CD4-positive, alpha-beta T cell (primary cell): ENCODE data around the gene SSNA1. TPM values are rescaled to one million over a fixed set of nuclear protein-coding genes. Genes with fewer than 3 reads are reported as not detected.

Experiments
- ATAC-seq: fragments of 200-7000 bp; cut with Tn5 transposase; one replicate; pipeline ENCODE4 v1.10.0; 2022; ENCODE audit warnings: mild to moderate bottlenecking; ENCODE audit not compliant: poor library complexity
- CTCF ChIA-PET: fragments of 350-600 bp; sonication (Branson Sonifier 250); formaldehyde crosslinking; loops from one replicate; lab custom pipeline; 2021; ENCODE audit warnings: antibody characterized with exemption, inconsistent platforms; lab: Charles Lee
- POLR2A ChIA-PET: fragments of 350-600 bp; sonication (Branson Sonifier 250); formaldehyde crosslinking; loops from one replicate; lab custom pipeline; 2021; ENCODE audit warnings: antibody characterized with exemption, inconsistent platforms; lab: Charles Lee
- DNase-seq, 14 experiments: peaks; one replicate each; pipeline ENCODE4 v3.0.0-alpha.2; 2013 to 2020; ENCODE audit warnings: mixed read lengths in 2 of 14
- H3K27ac ChIP-seq, 2 donors: one replicate each; pipeline versions ENCODE4 v1.5.1 to v1.7.0; 2013; ENCODE audit warnings: low read length in 2 of 2, low read depth in 1 of 2, mild to moderate bottlenecking in 1 of 2
- H3K27me3 ChIP-seq, 2 experiments: 1 replicate in 1 of 2; 2 replicates in 1 of 2; pipeline versions ENCODE4 v1.6.1 to v1.7.0; 2013; ENCODE audit warnings: low read length in 2 of 2, control low read depth in 1 of 2, mild to moderate bottlenecking in 1 of 2, moderate library complexity in 1 of 2; ENCODE audit not compliant: insufficient read depth in 2 of 2, control insufficient read depth in 1 of 2
- H3K36me3 ChIP-seq: one replicate; pipeline ENCODE4 v1.6.1; 2013; ENCODE audit warnings: low read length, control low read depth; ENCODE audit not compliant: insufficient read depth
- H3K4me1 ChIP-seq: one replicate; pipeline ENCODE4 v1.6.1; 2013; ENCODE audit warnings: low read length, control low read depth; ENCODE audit not compliant: insufficient read depth
- H3K4me3 ChIP-seq: one replicate; pipeline ENCODE4 v1.5.1; 2013; ENCODE audit warnings: mild to moderate bottlenecking, low read length, moderate library complexity
- H3K9me3 ChIP-seq, 2 experiments: 1 replicate in 1 of 2; 2 replicates in 1 of 2; pipeline versions ENCODE4 v1.6.1 to v1.7.0; 2013; ENCODE audit warnings: low read length in 2 of 2, mild to moderate bottlenecking in 2 of 2, control low read depth in 1 of 2, moderate library complexity in 1 of 2; ENCODE audit not compliant: control insufficient read depth in 1 of 2, insufficient read depth in 1 of 2
- H3K27ac Mint-ChIP-seq: one replicate; pipeline ENCODE4 v1.8.0; 2020; ENCODE audit warnings: mixed read lengths
- H3K27me3 Mint-ChIP-seq: one replicate; pipeline ENCODE4 v1.8.0; 2021; ENCODE audit warnings: mixed read lengths
- H3K36me3 Mint-ChIP-seq: one replicate; pipeline ENCODE4 v1.8.0; 2021; ENCODE audit warnings: low read depth, mixed read lengths
- H3K4me1 Mint-ChIP-seq: one replicate; pipeline ENCODE4 v1.8.0; 2021; ENCODE audit warnings: low read depth, mixed read lengths
- H3K4me3 Mint-ChIP-seq: one replicate; pipeline ENCODE4 v1.8.0; 2020; ENCODE audit warnings: mild to moderate bottlenecking, mixed read lengths
- H3K9me3 Mint-ChIP-seq: one replicate; pipeline ENCODE4 v1.8.0; 2020; ENCODE audit warnings: mixed read lengths
- CTCF ChIP-seq: fragments of 200-600 bp; IDR thresholded peaks from one replicate; pipeline ENCODE4 v1.8.0; 2022; ENCODE audit warnings: antibody characterized with exemption, mild to moderate bottlenecking
- intact Hi-C, 2 experiments: fragments of 100-400 bp; cut with DNase I in 1 of 2; cut with micrococcal nuclease in 1 of 2; formaldehyde crosslinking; loops; one replicate each; pipeline versions ENCODE4 v1.15.1 to v1.9.0; 2023 to 2025; cut with DNase I, micrococcal nuclease
- total RNA-seq, 174 experiments: library from RNA in 2 of 174; stranded (reverse) in 2 of 174; gene quantifications; one replicate each; pipeline ENCODE4 v1.2.3 and lab custom pipeline; 2021 to 2026

The SSNA1 gene
- total RNA-seq, 2 experiments from 2014 or later: 30.1 to 30.5 TPM

GRCh38 chr9:137192859-137193258 lies 4.4 kb downstream of the SSNA1 start:
- DNase-seq (no peak), ATAC-seq (no peak)
- Mint-ChIP-seq H3K4me1 (peaks cover 10% of the 10 kb centered on the region), H3K4me3 (no peak overlapping the region), H3K27ac (no peak overlapping the region), H3K27me3 (no peaks in the 10 kb centered on the region), H3K9me3 (no peaks in the 10 kb centered on the region), H3K36me3 (peaks cover 20% of the 10 kb centered on the region)
- ChIA-PET POLR2A (interaction anchor here (1.2 to 1.3 kb wide), 2 partner anchors 8 to 30 kb away, joined by 3 to 4 read pairs; partner anchors contain the start of gene TPRN), CTCF (no interaction called here)
- Histone ChIP-seq H3K4me3 (no peak overlapping the region), H3K4me1 (peaks cover 22% of the 10 kb centered on the region), H3K9me3 (no peaks in the 10 kb centered on the region), H3K36me3 (peaks cover 16% of the 10 kb centered on the region), H3K27ac (no peak overlapping the region), H3K27me3 (no peaks in the 10 kb centered on the region)
- TF ChIP-seq CTCF: no peak
- intact Hi-C loops: no loop called here

GRCh38 chr9:137193771-137194170 lies 5.3 kb downstream of the SSNA1 start:
- peaks cover 23% of the 10 kb centered on the region for H3K4me1 ChIP-seq
- DNase-seq: no peak
- Mint-ChIP-seq H3K4me1 (peaks cover 10% of the 10 kb centered on the region), H3K36me3 (peaks cover 15% of the 10 kb centered on the region), H3K4me3 (no peak overlapping the region), H3K27ac (no peak overlapping the region), H3K27me3 (no peaks in the 10 kb centered on the region), H3K9me3 (no peaks in the 10 kb centered on the region)
- ChIA-PET CTCF (no interaction called here), POLR2A (no interaction called here)
- ATAC-seq: no peak
- no peak for TF ChIP-seq CTCF
- intact Hi-C loops: no loop called here
- H3K4me3 ChIP-seq: no peak overlapping the region
- no peak overlapping the region for H3K27ac ChIP-seq
- no peaks in the 10 kb centered on the region for H3K27me3 ChIP-seq
- no peaks in the 10 kb centered on the region for H3K9me3 ChIP-seq
- H3K36me3 ChIP-seq: peaks cover 16% of the 10 kb centered on the region

- peaks cover 4% of the 10 kb centered on the region for H3K4me1 Mint-ChIP-seq
- no peaks in the 10 kb centered on the region for H3K27me3 ChIP-seq
- H3K4me3 ChIP-seq: no peak overlapping the region
- no peak overlapping the region for H3K27ac ChIP-seq
- peaks cover 10% of the 10 kb centered on the region for H3K36me3 Mint-ChIP-seq
- H3K9me3 ChIP-seq: peaks cover 0 to 3% of the 10 kb centered on the region in 2 experiments
- no peak overlapping the region for H3K27ac Mint-ChIP-seq
- H3K4me3 Mint-ChIP-seq: no peak overlapping the region
- H3K36me3 ChIP-seq: peaks cover 16% of the 10 kb centered on the region
- ChIA-PET CTCF (no interaction called here), POLR2A (no interaction called here)
- TF ChIP-seq CTCF: no peak
- intact Hi-C loops: no loop called here
- no peak for ATAC-seq
- H3K27me3 Mint-ChIP-seq: no peaks in the 10 kb centered on the region
- DNase-seq: no peak
- H3K9me3 Mint-ChIP-seq: no peaks in the 10 kb centered on the region
- peaks cover 23% of the 10 kb centered on the region for H3K4me1 ChIP-seq
Measured at GRCh38 chr9:137194388-137194787, 5.9 kb downstream of the SSNA1 start.
